ENCODE data around the gene USP40.
A peak's percentile ranks its signal among the peaks of the same experiment; 100 is the strongest.

USP40 gene

DNA sequence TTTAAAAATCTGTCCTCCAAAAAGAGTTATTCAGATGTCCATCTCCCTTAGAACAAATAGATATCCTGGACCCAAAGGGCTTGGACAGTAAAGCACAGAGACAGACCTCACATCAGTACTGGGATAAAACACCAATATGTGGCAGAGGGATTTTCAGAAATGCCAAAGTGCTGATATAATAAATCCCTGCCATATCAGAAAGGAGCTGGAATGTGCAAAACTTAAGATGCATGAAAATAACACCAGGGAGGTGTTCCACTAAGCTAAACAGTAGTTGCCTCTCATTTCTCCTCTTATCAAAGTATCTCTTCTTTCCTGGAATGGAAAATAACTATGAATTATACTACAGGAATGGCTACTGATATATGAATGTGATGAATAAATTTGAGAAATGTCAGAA lies 13.2 kb downstream of the USP40 start:
- no peak for DNase-seq (ENCODE audit: low read depth, low spot score)

GRCh38 chr2:233551491-233551890 lies 15.1 kb downstream of the USP40 start:
- no peak for DNase-seq (ENCODE audit: low read depth, low spot score)

GRCh38 chr2:233546774-233547173 lies 19.8 kb downstream of the USP40 start:
- DNase-seq (ENCODE audit: low read depth, low spot score), result no peak

DNA sequence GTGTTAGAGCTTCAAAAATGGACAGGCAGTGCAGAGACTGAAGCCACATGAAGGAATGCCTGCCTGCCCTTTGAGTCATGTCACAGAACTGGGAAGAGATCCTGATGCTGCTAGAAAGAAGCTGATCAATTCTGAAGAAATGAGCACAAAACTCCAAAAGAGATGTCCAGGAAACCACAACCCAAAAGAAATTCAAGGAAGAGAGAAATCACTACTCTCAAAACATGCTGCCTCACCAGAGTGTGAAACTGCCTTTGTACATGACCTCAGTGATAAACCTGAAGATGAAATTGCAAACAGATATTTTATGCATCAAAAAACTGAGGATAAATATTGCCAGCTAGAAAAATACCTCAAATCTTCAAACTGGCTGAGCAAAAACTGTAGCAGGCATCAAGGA lies 20.5 kb downstream of the USP40 start:
- DNase-seq (ENCODE audit: low read depth, low spot score), result no peak

DNA sequence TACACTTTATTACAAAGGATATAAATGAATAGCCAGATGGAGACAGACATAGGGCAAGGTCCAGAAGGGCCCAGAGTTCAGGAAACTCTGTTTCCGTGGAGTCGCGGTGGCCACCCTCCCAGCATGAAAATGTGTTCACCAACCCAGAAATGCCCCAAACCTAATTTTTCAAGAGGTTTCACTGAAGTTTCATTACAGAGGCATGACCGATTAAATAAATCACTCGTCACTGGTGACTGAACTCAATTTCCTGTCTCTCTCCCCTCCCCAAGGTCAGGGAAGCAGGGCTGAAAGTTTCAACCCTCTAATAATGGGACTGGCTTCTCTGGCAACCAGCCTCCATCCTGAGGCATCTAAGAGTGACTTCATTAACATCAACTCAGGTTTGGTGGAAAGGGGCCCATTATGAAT lies 22.4 kb downstream of the USP40 start:
- DNase-seq (ENCODE audit: low read depth, low spot score), result no peak

- no peak for DNase-seq (ENCODE audit: low read depth, low spot score)
These were observed 24.1 kb downstream of the USP40 start for GRCh38 chr2:233542507-233542906.

DNA sequence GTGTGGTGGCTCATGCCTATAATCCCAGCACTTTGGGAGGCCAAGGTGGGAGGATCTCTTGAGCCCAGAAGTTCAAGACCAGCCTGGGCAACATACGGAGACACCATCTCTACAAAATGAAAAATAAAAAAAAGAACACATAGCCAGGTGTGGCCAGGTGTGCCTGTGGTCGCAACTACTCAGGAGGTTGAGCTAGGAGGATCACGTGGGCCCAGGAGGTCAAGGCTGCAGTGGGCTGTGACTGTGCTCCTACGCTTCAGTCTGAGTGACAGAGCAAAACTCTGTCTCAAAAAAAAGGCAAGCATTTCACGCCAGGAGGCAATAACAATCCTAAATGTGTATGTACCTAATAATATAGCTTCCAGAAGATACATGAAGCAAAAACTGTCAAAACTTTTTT lies 27.8 kb downstream of the USP40 start:
- DNase-seq (ENCODE audit: low read depth, low spot score), result no peak

- no peak for DNase-seq (ENCODE audit: low read depth, low spot score)
These were observed 31.3 kb downstream of the USP40 start for GRCh38 chr2:233535271-233535670.

GRCh38 chr2:233532971-233533370 lies 33.6 kb downstream of the USP40 start:
- DNase-seq (ENCODE audit: low read depth, low spot score), result no peak

DNA sequence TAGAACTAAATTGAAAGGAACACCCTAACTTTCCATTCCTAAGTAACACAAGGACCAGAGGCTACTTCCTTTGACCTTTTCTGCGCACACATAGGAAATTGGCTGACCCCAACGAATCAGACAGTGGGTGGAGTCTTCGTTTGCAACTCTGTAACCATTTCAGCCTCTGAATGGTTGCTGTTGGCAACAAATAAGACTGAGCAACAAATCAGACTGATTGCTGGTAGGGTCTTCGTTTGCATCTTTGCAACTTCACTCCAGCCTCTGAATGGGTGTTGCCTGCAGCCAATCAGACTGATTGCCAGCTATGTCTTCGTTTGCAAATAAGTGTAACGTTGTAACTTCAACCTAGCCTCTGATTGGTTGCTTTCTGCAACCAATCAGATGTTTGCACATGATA lies 34.6 kb downstream of the USP40 start:
- no peak for DNase-seq (ENCODE audit: low read depth, low spot score)

GRCh38 chr2:233530381-233530780 lies 36.2 kb downstream of the USP40 start:
- DNase-seq (ENCODE audit: low read depth, low spot score), result no peak

DNA sequence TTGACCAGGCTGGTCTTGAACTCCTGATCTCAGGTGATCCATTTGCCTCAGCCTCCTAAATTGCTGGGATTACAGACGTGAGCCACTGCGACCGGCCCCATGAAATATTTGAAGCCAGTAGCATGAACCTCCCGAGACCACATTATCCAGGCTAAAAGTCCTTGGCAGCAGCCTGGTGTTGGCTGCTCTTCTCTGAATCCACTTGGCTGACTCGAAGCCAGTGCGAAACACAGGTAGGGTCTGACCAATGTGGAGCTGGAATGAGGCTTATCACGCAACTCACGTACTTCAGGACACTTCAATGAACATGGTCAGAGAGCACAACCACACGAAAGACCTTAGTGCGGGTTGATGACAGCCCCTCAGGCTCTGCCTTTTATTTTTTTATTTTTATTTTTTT lies 38.4 kb downstream of the USP40 start:
- no peak for DNase-seq (ENCODE audit: low read depth, low spot score)

DNA sequence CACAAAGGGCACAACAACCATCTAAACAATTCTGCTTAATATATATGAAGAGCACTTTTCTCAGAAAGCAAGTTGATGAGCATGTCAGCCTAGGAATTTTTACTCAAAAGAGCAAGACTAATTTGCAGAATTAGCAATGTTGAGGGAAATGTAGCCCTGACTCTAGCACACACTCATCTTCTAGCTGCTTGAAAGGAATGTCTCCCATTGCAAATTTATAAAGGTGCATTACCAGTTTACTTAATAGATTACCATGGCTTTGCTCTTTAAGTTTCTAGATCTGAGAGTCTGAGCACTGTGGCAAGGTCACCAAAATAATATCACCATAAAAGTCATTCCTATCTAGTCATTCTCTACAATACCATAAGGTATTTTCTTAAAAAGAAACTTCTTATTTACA lies 40.8 kb downstream of the USP40 start:
- DNase-seq (ENCODE audit: low read depth, low spot score), result no peak

- DNase-seq (ENCODE audit: low read depth, low spot score), result no peak
These were observed 46.6 kb downstream of the USP40 start for GRCh38 chr2:233519787-233520611.

DNA sequence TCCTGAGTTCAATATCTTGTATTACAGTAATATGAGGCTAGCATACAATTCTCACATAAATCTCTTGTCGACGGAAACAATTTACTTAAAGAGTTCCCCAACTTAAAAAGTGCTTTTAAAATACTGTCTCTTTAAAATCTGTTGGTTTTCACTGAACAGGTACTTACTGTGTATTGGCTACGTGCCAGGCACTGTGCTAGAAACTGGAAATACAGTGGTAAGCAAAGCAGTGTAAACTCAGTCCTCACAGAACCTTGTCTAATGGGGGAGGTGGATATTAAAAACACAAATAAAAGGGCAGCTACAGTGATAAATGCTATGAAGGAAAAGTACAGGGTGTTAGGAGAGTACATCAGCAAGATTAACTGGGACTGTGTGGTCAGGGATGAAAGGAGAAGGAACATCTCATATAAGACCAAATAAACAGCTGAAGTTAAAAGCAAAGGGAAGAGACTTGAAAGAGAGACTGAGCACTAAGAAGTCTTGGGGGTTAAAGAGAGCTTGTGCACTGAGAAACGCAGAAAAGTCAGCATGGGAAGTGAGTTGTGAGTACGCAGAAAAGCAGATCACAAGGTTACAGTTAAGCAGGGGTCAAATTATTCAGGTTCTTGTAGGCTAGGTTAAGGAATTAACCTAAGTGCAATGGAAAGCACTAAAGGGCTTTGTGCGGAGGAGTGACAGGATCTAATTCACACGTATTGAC lies 52.5 kb downstream of the USP40 start:
- DNase-seq (ENCODE audit: low read depth, low spot score), result no peak

DNA sequence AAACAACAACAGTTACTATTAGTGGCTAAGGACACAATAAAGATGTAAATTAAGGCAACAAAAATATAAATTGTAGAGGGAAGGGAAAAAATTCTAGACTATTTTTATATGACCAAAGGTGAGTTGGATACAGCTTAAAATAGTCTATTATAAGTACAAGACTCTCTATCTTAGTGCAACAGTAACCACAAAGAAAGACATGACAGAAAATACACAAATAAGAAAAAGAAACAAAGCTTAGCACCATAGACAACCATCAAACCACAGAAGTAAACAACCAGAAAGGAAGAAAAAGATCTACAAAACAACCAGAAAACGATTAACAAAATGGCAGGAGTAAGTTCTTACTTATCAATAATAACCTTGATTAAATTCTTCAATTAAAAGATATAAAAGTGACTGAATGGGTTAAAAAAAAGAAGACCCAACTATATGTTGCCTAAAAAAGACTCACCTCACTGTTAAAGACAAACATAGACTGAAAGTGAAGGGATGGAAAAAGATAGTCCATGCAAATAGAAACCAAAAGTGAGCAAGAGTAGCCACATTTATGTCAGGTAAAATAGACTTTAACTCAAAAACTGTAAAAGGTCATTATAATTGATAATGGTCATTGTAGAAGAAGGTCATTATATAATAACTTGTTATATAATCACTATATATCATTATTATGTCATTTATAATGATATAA lies 62.5 kb downstream of the USP40 start:
- no peak for DNase-seq (ENCODE audit: low read depth, low spot score)

DNA sequence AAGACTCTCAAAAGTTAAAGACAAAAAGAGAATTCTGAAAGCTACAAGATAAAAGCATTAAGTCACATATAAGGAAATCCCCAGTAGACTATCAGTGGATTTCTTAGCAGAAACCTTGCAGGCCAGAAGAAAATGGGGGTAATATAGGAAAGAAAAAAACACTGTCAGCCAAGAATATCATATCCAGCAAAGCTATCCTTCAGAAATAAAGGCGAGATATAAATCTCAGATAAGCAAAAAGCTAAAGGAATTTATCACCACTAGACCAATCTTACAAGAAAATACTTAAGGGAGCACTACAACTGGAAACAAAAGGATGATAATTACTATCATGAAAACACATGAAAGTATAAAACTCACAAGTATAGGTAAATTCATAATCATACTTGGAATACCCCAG lies 63.1 kb downstream of the USP40 start:
- no peak for DNase-seq (ENCODE audit: low read depth, low spot score)

GRCh38 chr2:233501198-233502076 lies 65.1 kb downstream of the USP40 start:
- DNase-seq (ENCODE audit: low read depth, low spot score), result peak; percentile 29

- DNase-seq (ENCODE audit: low read depth, low spot score), result no peak
These were observed 66.7 kb downstream of the USP40 start for GRCh38 chr2:233499928-233500327.

DNA sequence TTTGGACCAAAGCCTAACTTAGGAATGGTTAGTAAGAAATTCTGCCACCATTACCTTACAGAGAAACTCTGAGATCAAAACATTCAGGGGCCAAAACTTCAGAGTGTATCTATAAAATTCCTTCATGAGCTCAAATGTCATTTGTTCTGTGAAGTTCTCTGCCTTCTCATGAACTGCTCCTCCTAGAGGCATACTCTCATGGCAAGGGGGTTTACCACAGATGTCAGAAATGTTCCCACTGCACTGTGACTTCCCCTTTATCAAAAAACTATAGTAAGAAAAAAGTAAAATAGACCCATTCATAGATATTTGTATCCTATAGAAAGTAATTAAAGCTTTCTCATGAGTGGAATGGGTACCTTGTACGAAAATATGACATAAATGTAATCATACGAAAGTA lies 68.5 kb downstream of the USP40 start:
- DNase-seq (ENCODE audit: low read depth, low spot score), result no peak

DNA sequence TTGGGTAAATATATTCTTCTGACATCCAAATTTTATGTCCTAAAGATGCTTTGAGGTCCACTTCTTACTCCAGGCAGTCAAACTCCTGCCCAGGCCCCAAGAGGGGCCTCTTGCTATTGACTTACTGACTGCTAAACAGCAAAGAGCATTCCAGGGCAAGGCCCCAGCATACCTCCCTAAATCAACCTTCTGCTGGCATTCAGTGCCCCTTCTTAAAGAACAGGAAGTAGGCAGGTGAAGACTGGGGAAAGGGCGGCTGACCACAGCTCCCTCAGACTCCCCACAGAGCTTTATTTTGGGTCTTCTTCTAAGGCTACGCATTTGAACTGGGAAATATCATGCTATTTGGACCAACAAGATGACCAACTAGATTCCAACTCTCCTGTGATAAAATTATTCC lies 68.9 kb downstream of the USP40 start:
- no peak for DNase-seq (ENCODE audit: low read depth, low spot score)
